ENCODE data around the gene ZNF536.

ZNF536 gene

DNA sequence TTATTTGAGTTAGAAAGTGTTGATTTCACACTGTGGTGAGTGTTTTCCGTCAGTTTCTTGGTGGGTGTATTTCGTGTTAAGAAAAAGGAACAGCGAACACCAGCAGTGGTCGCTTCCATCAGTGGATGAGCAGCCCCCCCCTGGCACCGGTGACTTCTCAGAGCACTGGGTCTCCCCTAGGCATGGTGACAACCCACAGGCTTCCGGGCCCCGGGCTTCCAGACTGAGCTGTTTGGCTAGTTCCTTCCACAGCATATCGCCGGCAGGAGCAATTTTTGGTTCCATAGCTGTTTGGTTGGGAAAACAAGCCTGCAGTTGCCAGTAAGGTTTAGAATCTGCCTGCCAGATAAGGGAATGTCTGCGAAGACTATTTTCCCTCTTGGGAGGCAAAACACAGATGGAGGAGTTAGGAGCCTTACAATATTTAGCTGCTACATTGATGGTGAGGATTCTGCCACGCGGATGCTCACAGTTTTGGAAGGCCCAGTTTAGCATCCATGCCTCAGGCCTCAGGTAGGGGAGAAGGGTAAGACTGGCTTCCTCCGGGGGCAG, 18.7 kb upstream of the ZNF536 start:
- no peak overlapping the region for H3K4me3 ChIP-seq (ENCODE audit: low read depth, low read length)
- no peak for TF ChIP-seq CTCF (IDR thresholded peaks at IDR 0.05; ENCODE audit: low read depth, low read length)

- H3K4me3 ChIP-seq (ENCODE audit: low read depth, low read length) = no peak overlapping the region
- TF ChIP-seq CTCF (IDR thresholded peaks at IDR 0.05; ENCODE audit: low read depth, low read length) = no peak
These were observed 16.6 kb upstream of the ZNF536 start for GRCh38 chr19:30355586-30355985.

DNA sequence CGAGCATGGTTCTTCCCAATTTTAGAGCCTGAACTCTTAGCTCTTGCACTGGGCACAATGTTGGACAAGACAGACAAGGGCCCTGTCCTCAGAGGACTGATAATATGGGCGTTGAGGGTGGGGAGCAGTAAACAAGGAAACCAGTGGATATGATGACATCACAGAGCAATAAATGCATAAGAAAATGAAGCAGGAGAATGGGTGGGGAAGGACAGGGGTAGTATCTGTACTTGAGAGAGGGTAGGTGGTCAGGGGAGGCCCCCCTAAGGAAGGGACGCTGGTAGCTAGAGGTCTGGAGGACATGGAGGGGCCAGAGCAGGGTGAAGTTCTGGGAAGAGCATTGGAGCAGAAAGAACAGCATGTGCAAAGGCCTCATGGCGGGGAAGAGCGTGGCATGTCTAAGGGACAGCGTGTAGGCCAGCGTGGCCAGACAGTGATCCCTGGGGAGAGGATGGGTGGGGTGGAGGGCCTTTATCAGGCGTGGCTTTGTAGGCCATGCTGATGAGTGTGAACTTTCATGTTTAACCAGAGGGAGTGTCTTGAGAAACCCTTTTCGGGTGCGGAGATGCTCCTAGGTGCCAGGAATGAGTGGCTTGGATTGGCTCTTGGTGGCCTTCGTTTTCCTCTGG, 15.1 kb upstream of the ZNF536 start:
- no peak overlapping the region for H3K4me3 ChIP-seq (ENCODE audit: low read depth, low read length)
- no peak for TF ChIP-seq CTCF (IDR thresholded peaks at IDR 0.05; ENCODE audit: low read depth, low read length)

- H3K4me3 ChIP-seq (ENCODE audit: low read depth, low read length) = no peak overlapping the region
- TF ChIP-seq CTCF (IDR thresholded peaks at IDR 0.05; ENCODE audit: low read depth, low read length) = no peak
These were observed 14.6 kb upstream of the ZNF536 start for GRCh38 chr19:30357580-30357954.

DNA sequence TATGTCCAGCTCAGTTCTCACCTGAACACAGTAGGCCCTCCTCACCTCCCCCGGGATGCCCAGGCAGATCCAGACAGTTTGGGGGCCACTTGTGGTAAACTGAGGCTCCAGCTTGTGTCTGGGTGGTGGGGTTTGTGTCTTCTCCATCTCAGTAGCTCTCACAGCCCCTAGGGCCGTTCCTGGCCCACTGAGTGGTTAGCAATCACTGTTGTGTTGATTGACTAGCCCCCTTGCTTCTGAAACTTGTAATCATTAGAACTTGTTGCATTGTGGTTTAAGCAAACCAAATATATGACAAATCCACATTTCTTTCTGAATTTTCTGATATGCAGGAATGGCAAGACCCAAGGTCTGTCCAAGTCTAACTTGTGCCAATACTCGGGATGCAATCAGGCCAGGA, 13.9 kb upstream of the ZNF536 start:
- TF ChIP-seq CTCF (IDR thresholded peaks at IDR 0.05; ENCODE audit: low read depth, low read length) = no peak
- H3K4me3 ChIP-seq (ENCODE audit: low read depth, low read length) = no peak overlapping the region

DNA sequence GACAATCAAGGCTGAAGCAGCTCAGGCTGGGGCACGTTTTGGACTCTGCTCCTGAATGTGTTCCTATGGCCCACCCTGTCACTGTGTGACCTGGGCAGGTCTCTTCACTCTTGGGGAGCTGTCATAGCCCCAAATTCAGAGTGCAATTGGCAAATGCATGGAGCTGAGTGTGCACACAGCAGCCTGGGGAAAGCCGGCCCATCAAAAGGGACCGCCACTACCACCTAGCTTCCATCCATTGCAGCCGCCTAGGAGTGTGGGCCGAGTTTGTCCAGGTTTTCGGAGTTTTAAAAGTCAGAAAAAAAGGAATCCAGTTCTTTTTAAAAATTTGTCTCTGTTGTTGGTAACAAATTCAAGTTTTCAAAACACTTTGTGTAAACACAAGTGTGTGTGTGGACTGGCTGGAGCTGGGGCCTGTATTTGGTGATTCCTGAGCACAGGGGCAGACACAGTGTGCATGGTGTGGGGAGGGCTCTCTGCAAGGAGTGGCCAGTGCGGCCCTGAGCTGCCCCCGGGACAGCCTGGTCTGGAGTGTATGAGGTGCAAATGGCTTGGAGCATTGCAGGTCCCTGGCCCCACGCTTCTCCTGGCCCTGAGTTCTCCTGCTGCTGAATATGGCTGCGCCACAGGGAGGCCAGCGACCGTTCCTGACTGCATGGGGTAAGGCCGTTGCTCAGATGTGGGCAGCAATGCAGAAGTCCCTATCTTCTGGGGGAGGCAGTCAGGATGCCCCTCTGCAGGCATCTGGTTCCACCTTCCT, 13.2 kb upstream of the ZNF536 start:
- H3K4me3 ChIP-seq (ENCODE audit: low read depth, low read length) = no peak overlapping the region
- TF ChIP-seq CTCF (IDR thresholded peaks at IDR 0.05; ENCODE audit: low read depth, low read length) = no peak

- no peak for TF ChIP-seq CTCF (IDR thresholded peaks at IDR 0.05; ENCODE audit: low read depth, low read length)
- H3K4me3 ChIP-seq (ENCODE audit: low read depth, low read length) = no peak overlapping the region
These were observed 12.2 kb upstream of the ZNF536 start for GRCh38 chr19:30359936-30360335.

Measured in WI38 (cell line).